ENCODE results near the gene CNTN4.

DNA sequence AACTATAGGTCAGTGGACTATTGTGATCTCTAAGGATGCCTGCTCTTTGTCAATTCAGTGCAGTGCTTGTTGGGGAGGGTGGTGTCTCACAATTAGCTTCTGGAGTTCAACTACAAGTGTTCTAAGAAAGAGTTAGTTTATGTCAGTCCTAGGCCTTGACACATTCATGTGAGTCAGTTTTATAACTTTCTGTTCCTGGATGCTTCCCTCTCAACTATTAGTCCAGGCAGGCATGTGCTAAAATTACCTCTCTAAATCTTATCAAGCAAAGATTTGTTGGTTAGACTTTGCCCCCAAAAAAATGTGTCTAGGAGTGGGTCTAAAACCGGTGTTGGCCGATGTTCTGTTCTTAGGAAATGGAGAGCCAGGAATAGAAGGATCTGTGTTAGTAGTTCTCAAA lies 633.2 kb downstream of the CNTN4 start:
- TF ChIP-seq, protein P1, sequence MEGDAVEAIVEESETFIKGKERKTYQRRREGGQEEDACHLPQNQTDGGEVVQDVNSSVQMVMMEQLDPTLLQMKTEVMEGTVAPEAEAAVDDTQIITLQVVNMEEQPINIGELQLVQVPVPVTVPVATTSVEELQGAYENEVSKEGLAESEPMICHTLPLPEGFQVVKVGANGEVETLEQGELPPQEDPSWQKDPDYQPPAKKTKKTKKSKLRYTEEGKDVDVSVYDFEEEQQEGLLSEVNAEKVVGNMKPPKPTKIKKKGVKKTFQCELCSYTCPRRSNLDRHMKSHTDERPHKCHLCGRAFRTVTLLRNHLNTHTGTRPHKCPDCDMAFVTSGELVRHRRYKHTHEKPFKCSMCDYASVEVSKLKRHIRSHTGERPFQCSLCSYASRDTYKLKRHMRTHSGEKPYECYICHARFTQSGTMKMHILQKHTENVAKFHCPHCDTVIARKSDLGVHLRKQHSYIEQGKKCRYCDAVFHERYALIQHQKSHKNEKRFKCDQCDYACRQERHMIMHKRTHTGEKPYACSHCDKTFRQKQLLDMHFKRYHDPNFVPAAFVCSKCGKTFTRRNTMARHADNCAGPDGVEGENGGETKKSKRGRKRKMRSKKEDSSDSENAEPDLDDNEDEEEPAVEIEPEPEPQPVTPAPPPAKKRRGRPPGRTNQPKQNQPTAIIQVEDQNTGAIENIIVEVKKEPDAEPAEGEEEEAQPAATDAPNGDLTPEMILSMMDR (IDR thresholded peaks at IDR 0.05; ENCODE audit: borderline replicate concordance, extremely low read depth, low read length, poor library complexity, severe bottlenecking), result no peak
- TF ChIP-seq EZH2 (IDR thresholded peaks at IDR 0.05; ENCODE audit: borderline replicate concordance, low read depth, low read length, severe bottlenecking), result no peak

Measured in DND-41 (cell line).